ENCODE data around the gene SMG1. TPM values are rescaled to one million over a fixed set of nuclear protein-coding genes. Genes with fewer than 3 reads are reported as not detected.
"Not testable (repeated sequence)": the region's sequence is repeated elsewhere in the genome, so short reads cannot be mapped to it uniquely, and the experiment has no call there.

Gene SMG1
- total and polyA plus RNA-seq, 4 donors, result 11.3 to 139 (median 43.0) TPM

DNA sequence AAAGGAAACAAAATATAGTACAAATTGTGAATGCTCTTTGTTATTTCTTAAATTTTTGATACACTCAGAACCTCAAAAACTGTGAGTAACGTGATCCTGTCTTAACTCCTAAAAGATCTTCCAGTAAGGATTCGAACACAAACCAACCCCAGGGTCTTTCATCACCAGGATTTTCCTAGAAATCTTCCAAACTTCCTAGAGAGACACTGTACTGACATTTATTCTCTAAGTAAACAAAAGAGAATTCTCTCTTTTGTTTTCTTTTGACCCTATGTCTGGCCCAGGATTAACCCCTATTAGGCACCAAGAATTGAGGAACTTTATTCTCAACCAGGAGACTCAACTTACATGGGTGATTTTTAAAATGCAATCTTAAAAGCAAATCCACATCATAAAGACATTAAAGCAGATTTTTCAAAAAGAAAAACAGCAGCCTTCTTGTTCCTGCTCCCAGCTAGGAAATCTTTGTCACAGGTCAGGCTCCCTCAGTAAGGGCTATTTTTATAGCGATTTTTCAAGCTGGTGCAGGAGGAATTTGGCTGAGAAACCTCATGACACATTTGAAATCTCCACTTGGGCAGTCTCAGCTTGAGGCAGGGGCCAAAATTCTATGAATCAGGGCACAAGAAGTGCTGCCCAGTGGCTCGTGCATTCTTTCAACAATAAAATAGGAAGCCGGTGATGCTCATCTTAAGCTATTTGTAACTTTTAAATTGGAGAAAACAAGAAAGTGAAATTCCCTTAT lies 6.2 kb upstream of the SMG1 start:
- Histone ChIP-seq H3K27ac (ENCODE audit: low read depth in 1 of 2, low read length in 1 of 2) (peak overlapping the region in 1 of 2 donors; percentile 82), H3K9me3 (ENCODE audit: control insufficient read depth in 4 of 4, insufficient read depth in 3 of 4, low read length in 3 of 4) (no peaks in the 10 kb centered on the region), H3K36me3 (ENCODE audit: control insufficient read depth in 4 of 4, insufficient read depth in 4 of 4, low read length in 4 of 4) (no peaks in the 10 kb centered on the region), H3K9ac (ENCODE audit: insufficient read depth in 1 of 2, low read length in 2 of 2) (no peak overlapping the region), H3K4me3 (no peak overlapping the region), H3K27me3 (ENCODE audit: control insufficient read depth in 3 of 3, insufficient read depth in 3 of 3, low read length in 2 of 3) (peaks cover 0 to 1% (median 0%) of the 10 kb centered on the region in 3 donors), H3K4me1 (ENCODE audit: control insufficient read depth in 5 of 5, insufficient read depth in 5 of 5, low read length in 5 of 5) (peaks cover 0 to 6% (median 0%) of the 10 kb centered on the region in 5 donors)
- ATAC-seq (ENCODE audit: insufficient read depth, low FRiP score) (no peak), DNase-seq (no peak)
- WGBS, 2 donors, result 62 to 65% methylated on average over 5 of the region's 5 CpGs
- TF ChIP-seq, protein P1, sequence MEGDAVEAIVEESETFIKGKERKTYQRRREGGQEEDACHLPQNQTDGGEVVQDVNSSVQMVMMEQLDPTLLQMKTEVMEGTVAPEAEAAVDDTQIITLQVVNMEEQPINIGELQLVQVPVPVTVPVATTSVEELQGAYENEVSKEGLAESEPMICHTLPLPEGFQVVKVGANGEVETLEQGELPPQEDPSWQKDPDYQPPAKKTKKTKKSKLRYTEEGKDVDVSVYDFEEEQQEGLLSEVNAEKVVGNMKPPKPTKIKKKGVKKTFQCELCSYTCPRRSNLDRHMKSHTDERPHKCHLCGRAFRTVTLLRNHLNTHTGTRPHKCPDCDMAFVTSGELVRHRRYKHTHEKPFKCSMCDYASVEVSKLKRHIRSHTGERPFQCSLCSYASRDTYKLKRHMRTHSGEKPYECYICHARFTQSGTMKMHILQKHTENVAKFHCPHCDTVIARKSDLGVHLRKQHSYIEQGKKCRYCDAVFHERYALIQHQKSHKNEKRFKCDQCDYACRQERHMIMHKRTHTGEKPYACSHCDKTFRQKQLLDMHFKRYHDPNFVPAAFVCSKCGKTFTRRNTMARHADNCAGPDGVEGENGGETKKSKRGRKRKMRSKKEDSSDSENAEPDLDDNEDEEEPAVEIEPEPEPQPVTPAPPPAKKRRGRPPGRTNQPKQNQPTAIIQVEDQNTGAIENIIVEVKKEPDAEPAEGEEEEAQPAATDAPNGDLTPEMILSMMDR (IDR thresholded peaks at IDR 0.05; ENCODE audit: control extremely low read depth, extremely low read depth), result no peak

DNA sequence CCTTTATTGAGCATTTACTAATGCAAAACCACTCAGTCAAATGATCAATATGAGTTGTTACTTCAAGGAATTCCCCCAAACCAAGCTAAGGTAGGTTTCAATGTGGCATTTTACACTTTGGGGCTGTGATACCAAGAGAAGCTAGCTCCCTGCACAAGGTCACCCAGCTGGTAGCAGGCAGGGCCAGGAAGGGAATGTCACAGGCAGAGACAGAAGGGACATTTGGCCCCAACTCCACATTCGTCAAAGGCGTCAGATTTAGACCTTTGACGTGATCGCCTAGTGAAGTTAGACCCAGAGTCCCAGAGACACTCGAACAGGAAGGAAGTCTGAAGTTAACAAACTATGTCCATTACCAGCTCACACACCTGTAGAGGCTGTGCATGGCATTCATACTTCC lies 5.5 kb upstream of the SMG1 start:
- Histone ChIP-seq H3K27ac (ENCODE audit: low read depth in 1 of 2, low read length in 1 of 2) (peak overlapping the region in 1 of 2 donors; percentile 82), H3K4me1 (ENCODE audit: control insufficient read depth in 5 of 5, insufficient read depth in 5 of 5, low read length in 5 of 5) (peaks cover 0 to 8% (median 2%) of the 10 kb centered on the region in 5 donors), H3K9me3 (ENCODE audit: control insufficient read depth in 4 of 4, insufficient read depth in 3 of 4, low read length in 3 of 4) (no peaks in the 10 kb centered on the region), H3K27me3 (ENCODE audit: control insufficient read depth in 3 of 3, insufficient read depth in 3 of 3, low read length in 2 of 3) (no peaks in the 10 kb centered on the region), H3K36me3 (ENCODE audit: control insufficient read depth in 4 of 4, insufficient read depth in 4 of 4, low read length in 4 of 4) (no peaks in the 10 kb centered on the region), H3K9ac (ENCODE audit: insufficient read depth in 1 of 2, low read length in 2 of 2) (no peak overlapping the region), H3K4me3 (no peak overlapping the region)
- TF ChIP-seq, protein P1 (IDR thresholded peaks at IDR 0.05; ENCODE audit: control extremely low read depth, extremely low read depth), result no peak
- ATAC-seq (ENCODE audit: insufficient read depth, low FRiP score), result no peak
- WGBS, 2 donors, result 50 to 55% methylated on average over 5 of the region's 5 CpGs
- peak in 2 of 3 donors; percentile 3 to 11 for DNase-seq

DNA sequence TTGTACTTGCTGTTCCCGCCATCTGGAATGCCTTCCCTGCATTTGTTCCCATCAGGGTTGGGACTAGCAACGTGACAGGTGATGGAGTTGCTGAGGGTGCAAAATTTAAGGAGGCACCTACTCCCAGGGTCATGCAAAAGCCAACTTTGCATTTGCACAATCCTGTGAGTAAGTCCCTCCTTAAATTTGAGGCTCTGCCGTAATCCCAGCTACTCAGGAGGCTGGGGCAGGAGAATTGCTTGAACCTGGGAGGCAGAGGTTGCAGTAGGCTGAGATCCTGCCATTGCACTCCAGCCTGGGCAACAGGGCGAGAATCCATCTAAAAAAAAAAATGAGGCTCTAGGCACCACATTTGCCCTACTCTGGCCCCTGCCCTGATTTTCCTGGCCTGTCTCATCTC lies 3.9 kb upstream of the SMG1 start:
- H3K9ac ChIP-seq (ENCODE audit: insufficient read depth in 1 of 2, low read length in 2 of 2); DNase-seq; H3K4me3 ChIP-seq; H3K4me1 ChIP-seq (ENCODE audit: control insufficient read depth in 5 of 5, insufficient read depth in 5 of 5, low read length in 5 of 5); H3K27ac ChIP-seq (ENCODE audit: low read depth in 1 of 2, low read length in 1 of 2); H3K9me3 ChIP-seq (ENCODE audit: control insufficient read depth in 4 of 4, insufficient read depth in 3 of 4, low read length in 3 of 4); H3K27me3 ChIP-seq (ENCODE audit: control insufficient read depth in 3 of 3, insufficient read depth in 3 of 3, low read length in 2 of 3); H3K36me3 ChIP-seq (ENCODE audit: control insufficient read depth in 4 of 4, insufficient read depth in 4 of 4, low read length in 4 of 4); ATAC-seq (ENCODE audit: insufficient read depth, low FRiP score): not testable (repeated sequence)
- 82 to 85% methylated on average over 4 of the region's 4 CpGs for WGBS, 2 donors

DNA sequence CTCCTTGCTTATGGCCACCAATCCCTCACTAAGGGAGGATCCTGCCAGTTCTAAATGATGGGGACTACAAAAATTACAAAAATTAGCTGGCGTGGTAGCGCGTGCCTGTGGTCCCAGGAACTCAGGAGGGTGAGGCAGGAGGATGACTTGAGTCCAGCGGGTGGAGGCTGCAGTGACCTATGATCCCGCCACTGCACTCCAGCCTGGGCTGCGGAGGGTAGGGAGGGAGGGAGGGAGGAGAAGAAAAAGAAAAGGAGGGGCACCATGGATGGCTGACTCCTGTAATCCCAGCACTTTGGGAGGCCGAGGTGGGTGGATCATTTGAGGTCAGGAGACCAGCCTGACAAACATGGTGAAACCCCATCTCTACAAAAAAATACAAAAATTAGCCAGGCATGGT lies 1.9 kb upstream of the SMG1 start:
- H3K36me3 ChIP-seq (ENCODE audit: control insufficient read depth in 4 of 4, insufficient read depth in 4 of 4, low read length in 4 of 4); DNase-seq; H3K4me3 ChIP-seq; H3K9me3 ChIP-seq (ENCODE audit: control insufficient read depth in 4 of 4, insufficient read depth in 3 of 4, low read length in 3 of 4); H3K27me3 ChIP-seq (ENCODE audit: control insufficient read depth in 3 of 3, insufficient read depth in 3 of 3, low read length in 2 of 3); H3K9ac ChIP-seq (ENCODE audit: insufficient read depth in 1 of 2, low read length in 2 of 2); ATAC-seq (ENCODE audit: insufficient read depth, low FRiP score): not testable (repeated sequence)
- H3K4me1 ChIP-seq (ENCODE audit: control insufficient read depth in 5 of 5, insufficient read depth in 5 of 5, low read length in 5 of 5), result peaks cover 0 to 11% (median 5%) of the 10 kb centered on the region in 5 donors
- peak overlapping the region in 1 of 2 donors; percentile 10 for H3K27ac ChIP-seq (ENCODE audit: low read depth in 1 of 2, low read length in 1 of 2)
- 95% methylated on average over 7 of the region's 7 CpGs for WGBS, 2 donors

DNA sequence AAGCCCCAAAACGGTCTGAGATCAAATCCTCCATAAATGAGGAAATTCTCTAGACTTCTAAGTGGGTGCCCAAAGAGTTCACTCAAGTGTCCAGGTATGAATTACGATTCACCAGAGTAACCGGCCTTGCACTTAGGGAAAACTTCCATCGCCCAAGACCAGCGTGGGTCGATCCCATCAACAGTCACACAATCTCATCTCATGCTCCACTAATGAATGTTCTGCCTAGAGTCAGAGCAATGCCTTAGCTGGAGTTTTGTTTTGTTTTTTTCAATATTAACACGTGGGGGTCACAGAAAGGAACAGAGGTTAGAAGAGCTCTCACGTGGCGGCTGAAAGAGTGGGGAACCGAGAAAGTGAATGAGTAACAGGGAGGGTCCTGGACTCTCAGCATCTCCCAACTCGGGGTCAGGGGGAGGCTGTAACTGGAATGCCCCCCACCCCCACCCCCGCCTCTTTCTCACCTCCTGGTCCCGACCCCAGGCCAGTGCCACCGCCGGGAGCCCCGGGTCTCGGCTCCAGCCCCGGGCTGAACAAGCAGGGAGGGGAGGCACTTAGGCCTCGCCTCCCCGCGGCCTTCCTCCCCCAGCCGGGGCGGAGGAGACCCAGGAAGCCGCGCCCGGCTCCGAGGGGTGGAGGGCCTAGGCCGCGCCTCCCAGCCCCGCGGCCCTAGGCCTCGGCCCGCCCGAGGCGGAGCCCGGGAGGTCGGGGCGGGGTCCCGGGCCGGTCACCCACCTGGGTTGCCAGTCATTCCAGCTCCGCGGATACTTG lies 808 bp downstream of the SMG1 start:
- Histone ChIP-seq H3K9ac (ENCODE audit: insufficient read depth in 1 of 2, low read length in 2 of 2) (peak overlapping the region; percentile 16 to 78), H3K4me1 (ENCODE audit: control insufficient read depth in 5 of 5, insufficient read depth in 5 of 5, low read length in 5 of 5) (peaks cover 0 to 11% (median 3%) of the 10 kb centered on the region in 5 donors), H3K4me3 (peak overlapping the region; percentile 76), H3K27ac (ENCODE audit: low read depth in 1 of 2, low read length in 1 of 2) (peak overlapping the region; percentile 95 to 96)
- not testable (repeated sequence) for H3K27me3 ChIP-seq (ENCODE audit: control insufficient read depth in 3 of 3, insufficient read depth in 3 of 3, low read length in 2 of 3); H3K9me3 ChIP-seq (ENCODE audit: control insufficient read depth in 4 of 4, insufficient read depth in 3 of 4, low read length in 3 of 4); H3K36me3 ChIP-seq (ENCODE audit: control insufficient read depth in 4 of 4, insufficient read depth in 4 of 4, low read length in 4 of 4)
- 0 to 1% methylated on average over 26 to 42 of the region's 42 CpGs for WGBS, 2 donors
- ATAC-seq (ENCODE audit: insufficient read depth, low FRiP score) (peak; percentile 74), DNase-seq (peak; percentile 27 to 31 (median 29))

DNA sequence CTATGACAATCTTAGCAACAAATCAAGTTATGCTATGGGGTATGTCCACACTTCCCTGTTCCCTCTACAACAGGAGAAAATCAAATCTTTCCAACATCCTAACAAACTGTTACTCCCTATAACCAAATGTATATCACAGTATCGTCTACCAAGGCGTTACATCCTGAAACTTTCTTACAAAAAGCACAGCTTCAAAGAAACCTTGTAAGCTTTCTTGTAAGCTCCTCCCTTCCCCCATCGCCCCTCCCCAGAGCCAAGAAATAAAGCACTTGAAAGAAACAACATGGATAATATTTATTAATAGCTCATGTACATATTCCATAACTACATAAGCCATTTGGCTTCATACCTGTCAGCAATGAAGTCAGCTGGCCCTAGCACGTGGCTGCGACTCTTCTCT lies 2.3 kb downstream of the SMG1 start:
- WGBS, 2 donors, result 21 to 33% methylated on average over 5 of the region's 5 CpGs
- peaks cover 0 to 11% (median 5%) of the 10 kb centered on the region in 5 donors for H3K4me1 ChIP-seq (ENCODE audit: control insufficient read depth in 5 of 5, insufficient read depth in 5 of 5, low read length in 5 of 5)
- DNase-seq; H3K27me3 ChIP-seq (ENCODE audit: control insufficient read depth in 3 of 3, insufficient read depth in 3 of 3, low read length in 2 of 3); H3K9ac ChIP-seq (ENCODE audit: insufficient read depth in 1 of 2, low read length in 2 of 2); H3K4me3 ChIP-seq; H3K9me3 ChIP-seq (ENCODE audit: control insufficient read depth in 4 of 4, insufficient read depth in 3 of 4, low read length in 3 of 4); ATAC-seq (ENCODE audit: insufficient read depth, low FRiP score); H3K27ac ChIP-seq (ENCODE audit: low read depth in 1 of 2, low read length in 1 of 2); H3K36me3 ChIP-seq (ENCODE audit: control insufficient read depth in 4 of 4, insufficient read depth in 4 of 4, low read length in 4 of 4): not testable (repeated sequence)
